H1 (cell line): ENCODE data around the gene NCEH1. TPM values are rescaled to one million over a fixed set of nuclear protein-coding genes. Genes with fewer than 3 reads are reported as not detected.
A peak's percentile ranks its signal among the peaks of the same experiment; 100 is the strongest.

Source experiments
- CEBPB ChIP-seq: IDR thresholded peaks from 2 replicates; pipeline ENCODE4 v1.6.1; 2012; ENCODE audit warnings: low read depth, low read length
- KDM5A ChIP-seq: fragments of 200-600 bp; IDR thresholded peaks from 2 replicates; pipeline ENCODE4 v1.7.1; 2012; ENCODE audit warnings: mild to moderate bottlenecking, low read length, inconsistent platforms, mixed read lengths
- polyA plus RNA-seq, 7 experiments: library from polyadenylated mRNA; depleted of rRNA in 3 of 7; stranded (reverse) in 5 of 7; unstranded in 2 of 7; fragments of >200 nt in 5 of 7; fragments of 200-250 nt in 2 of 7; gene quantifications; 1 replicate in 5 of 7; 2 replicates in 1 of 7; 4 replicates in 1 of 7; pipeline versions ENCODE4 v1.2.1 to v1.2.3, GENCODE V29; 2011 to 2013; ENCODE audit warnings: missing spikeins in 2 of 7, mixed read lengths in 2 of 7
- total RNA-seq: library from RNA; stranded (reverse); fragmentation: NEBNext Ultra II Directional; extraction: Animal tissue kit (Norgen Biotek cat#: 25700); gene quantifications from 2 replicates; pipeline ENCODE4 v1.2.1, GENCODE V29; 2021
- TF ChIP-seq, protein P1 (sequence below): fragments of 300-600 bp; sonication (generic); IDR thresholded peaks from 2 replicates; pipeline ENCODE4 v1.7.1; 2012; ENCODE audit warnings: low read length, moderate library complexity, mild to moderate bottlenecking, inconsistent platforms; ENCODE audit not compliant: insufficient replicate concordance

Gene NCEH1
- total and polyA plus RNA-seq, 2 of the 8 experiments (the other 6 are each of a cell fraction or from before 2014, with no cell fraction given) = 2.2 to 6.4 TPM

DNA sequence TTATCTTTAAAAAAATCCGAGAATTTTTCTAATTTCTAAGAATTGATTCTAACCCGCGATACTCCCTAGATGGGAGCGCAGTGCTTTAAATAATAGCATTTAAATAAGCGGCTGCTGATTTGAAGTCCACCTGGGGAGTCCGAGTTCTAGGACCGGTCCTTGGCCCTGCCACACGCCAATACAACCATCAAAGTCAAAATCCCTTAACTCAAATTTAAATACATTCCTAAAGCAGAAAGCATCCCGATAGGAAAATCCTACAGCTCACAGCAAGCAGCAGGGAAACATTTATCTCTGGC lies 39.2 kb upstream of the NCEH1 start (continued):
- TF ChIP-seq, protein P1, sequence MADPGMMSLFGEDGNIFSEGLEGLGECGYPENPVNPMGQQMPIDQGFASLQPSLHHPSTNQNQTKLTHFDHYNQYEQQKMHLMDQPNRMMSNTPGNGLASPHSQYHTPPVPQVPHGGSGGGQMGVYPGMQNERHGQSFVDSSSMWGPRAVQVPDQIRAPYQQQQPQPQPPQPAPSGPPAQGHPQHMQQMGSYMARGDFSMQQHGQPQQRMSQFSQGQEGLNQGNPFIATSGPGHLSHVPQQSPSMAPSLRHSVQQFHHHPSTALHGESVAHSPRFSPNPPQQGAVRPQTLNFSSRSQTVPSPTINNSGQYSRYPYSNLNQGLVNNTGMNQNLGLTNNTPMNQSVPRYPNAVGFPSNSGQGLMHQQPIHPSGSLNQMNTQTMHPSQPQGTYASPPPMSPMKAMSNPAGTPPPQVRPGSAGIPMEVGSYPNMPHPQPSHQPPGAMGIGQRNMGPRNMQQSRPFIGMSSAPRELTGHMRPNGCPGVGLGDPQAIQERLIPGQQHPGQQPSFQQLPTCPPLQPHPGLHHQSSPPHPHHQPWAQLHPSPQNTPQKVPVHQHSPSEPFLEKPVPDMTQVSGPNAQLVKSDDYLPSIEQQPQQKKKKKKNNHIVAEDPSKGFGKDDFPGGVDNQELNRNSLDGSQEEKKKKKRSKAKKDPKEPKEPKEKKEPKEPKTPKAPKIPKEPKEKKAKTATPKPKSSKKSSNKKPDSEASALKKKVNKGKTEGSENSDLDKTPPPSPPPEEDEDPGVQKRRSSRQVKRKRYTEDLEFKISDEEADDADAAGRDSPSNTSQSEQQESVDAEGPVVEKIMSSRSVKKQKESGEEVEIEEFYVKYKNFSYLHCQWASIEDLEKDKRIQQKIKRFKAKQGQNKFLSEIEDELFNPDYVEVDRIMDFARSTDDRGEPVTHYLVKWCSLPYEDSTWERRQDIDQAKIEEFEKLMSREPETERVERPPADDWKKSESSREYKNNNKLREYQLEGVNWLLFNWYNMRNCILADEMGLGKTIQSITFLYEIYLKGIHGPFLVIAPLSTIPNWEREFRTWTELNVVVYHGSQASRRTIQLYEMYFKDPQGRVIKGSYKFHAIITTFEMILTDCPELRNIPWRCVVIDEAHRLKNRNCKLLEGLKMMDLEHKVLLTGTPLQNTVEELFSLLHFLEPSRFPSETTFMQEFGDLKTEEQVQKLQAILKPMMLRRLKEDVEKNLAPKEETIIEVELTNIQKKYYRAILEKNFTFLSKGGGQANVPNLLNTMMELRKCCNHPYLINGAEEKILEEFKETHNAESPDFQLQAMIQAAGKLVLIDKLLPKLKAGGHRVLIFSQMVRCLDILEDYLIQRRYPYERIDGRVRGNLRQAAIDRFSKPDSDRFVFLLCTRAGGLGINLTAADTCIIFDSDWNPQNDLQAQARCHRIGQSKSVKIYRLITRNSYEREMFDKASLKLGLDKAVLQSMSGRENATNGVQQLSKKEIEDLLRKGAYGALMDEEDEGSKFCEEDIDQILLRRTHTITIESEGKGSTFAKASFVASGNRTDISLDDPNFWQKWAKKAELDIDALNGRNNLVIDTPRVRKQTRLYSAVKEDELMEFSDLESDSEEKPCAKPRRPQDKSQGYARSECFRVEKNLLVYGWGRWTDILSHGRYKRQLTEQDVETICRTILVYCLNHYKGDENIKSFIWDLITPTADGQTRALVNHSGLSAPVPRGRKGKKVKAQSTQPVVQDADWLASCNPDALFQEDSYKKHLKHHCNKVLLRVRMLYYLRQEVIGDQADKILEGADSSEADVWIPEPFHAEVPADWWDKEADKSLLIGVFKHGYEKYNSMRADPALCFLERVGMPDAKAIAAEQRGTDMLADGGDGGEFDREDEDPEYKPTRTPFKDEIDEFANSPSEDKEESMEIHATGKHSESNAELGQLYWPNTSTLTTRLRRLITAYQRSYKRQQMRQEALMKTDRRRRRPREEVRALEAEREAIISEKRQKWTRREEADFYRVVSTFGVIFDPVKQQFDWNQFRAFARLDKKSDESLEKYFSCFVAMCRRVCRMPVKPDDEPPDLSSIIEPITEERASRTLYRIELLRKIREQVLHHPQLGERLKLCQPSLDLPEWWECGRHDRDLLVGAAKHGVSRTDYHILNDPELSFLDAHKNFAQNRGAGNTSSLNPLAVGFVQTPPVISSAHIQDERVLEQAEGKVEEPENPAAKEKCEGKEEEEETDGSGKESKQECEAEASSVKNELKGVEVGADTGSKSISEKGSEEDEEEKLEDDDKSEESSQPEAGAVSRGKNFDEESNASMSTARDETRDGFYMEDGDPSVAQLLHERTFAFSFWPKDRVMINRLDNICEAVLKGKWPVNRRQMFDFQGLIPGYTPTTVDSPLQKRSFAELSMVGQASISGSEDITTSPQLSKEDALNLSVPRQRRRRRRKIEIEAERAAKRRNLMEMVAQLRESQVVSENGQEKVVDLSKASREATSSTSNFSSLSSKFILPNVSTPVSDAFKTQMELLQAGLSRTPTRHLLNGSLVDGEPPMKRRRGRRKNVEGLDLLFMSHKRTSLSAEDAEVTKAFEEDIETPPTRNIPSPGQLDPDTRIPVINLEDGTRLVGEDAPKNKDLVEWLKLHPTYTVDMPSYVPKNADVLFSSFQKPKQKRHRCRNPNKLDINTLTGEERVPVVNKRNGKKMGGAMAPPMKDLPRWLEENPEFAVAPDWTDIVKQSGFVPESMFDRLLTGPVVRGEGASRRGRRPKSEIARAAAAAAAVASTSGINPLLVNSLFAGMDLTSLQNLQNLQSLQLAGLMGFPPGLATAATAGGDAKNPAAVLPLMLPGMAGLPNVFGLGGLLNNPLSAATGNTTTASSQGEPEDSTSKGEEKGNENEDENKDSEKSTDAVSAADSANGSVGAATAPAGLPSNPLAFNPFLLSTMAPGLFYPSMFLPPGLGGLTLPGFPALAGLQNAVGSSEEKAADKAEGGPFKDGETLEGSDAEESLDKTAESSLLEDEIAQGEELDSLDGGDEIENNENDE = peak; percentile 55
- no peak for TF ChIP-seq CEBPB
- 0 out of 2 replicates have a peak, but pooled peaks have one; percentile 7 for TF ChIP-seq KDM5A
